SK-N-SH (cell line): Measurements from ENCODE around the gene ITGAL. TPM values are rescaled to one million over a fixed set of nuclear protein-coding genes. Genes with fewer than 3 reads are reported as not detected.

ENCODE experiments used
- CTCF ChIA-PET: fragments of 300-600, 350-600 bp; formaldehyde crosslinking; extraction: SDS; loops from one replicate; lab custom pipeline; 2021; lab: Yijun Ruan, JAX
- POLR2A ChIA-PET: fragments of 350-600 bp; sonication (Branson Sonifier 250); formaldehyde crosslinking; extraction: SDS; loops from one replicate; lab custom pipeline; 2020; ENCODE audit warnings: antibody characterized with exemption, inconsistent platforms; lab: Yijun Ruan, JAX
- DNase-seq: peaks from one replicate; pipeline ENCODE4 v3.0.0; 2012
- H2AFZ ChIP-seq: fragments of 200-600 bp; sonication (generic); 2 replicates; pipeline ENCODE4 v1.8.1; 2016; ENCODE audit warnings: antibody characterized with exemption, mild to moderate bottlenecking, low read depth
- H3F3A ChIP-seq: fragments of 200-600 bp; sonication (generic); replicated peaks from 2 replicates; pipeline ENCODE3; 2016; ENCODE audit warnings: antibody characterized with exemption, mild to moderate bottlenecking; ENCODE audit not compliant: insufficient read depth
- H3K27ac ChIP-seq, 2 experiments: fragments of 200-500 bp in 1 of 2; fragments of 200-600 bp in 1 of 2; sonication (Bioruptor generic) in 1 of 2; sonication (generic), shearing (Covaris generic) in 1 of 2; 2 replicates each; pipeline versions ENCODE4 v1.5.1 to v1.6.1; 2014 to 2016; ENCODE audit warnings: low read depth in 2 of 2, inconsistent platforms in 1 of 2, low read length in 1 of 2, mild to moderate bottlenecking in 1 of 2, mixed read lengths in 1 of 2
- H3K27me3 ChIP-seq: fragments of 200-600 bp; sonication (generic), shearing (Covaris generic); 2 replicates; pipeline ENCODE4 v1.6.1; 2016; ENCODE audit warnings: mixed run types; ENCODE audit not compliant: insufficient read depth
- H3K36me3 ChIP-seq, 2 experiments: fragments of 200-500 bp in 1 of 2; fragments of 200-600 bp in 1 of 2; sonication (Bioruptor generic) in 1 of 2; sonication (generic) in 1 of 2; replicated peaks in 1 of 2; 2 replicates each; pipeline versions ENCODE3 to v1.5.1; 2014 to 2016; ENCODE audit warnings: low read length in 1 of 2, mild to moderate bottlenecking in 1 of 2; ENCODE audit not compliant: insufficient read depth in 2 of 2, control insufficient read depth in 1 of 2
- H3K4me1 ChIP-seq, 2 experiments: fragments of 200-500 bp in 1 of 2; fragments of 200-600 bp in 1 of 2; sonication (Bioruptor generic) in 1 of 2; sonication (generic), shearing (Covaris generic) in 1 of 2; 2 replicates each; pipeline versions ENCODE4 v1.5.1 to v1.6.1; 2014 to 2016; ENCODE audit warnings: low read depth in 1 of 2, low read length in 1 of 2, mixed run types in 1 of 2; ENCODE audit not compliant: insufficient read depth in 2 of 2, control insufficient read depth in 1 of 2
- H3K4me2 ChIP-seq: fragments of 200-600 bp; sonication (generic), shearing (Covaris generic); 2 replicates; pipeline ENCODE4 v1.6.1; 2017; ENCODE audit warnings: mixed run types
- H3K4me3 ChIP-seq, 2 experiments: fragments of 200-500 bp in 1 of 2; fragments of 200-600 bp in 1 of 2; sonication (Bioruptor generic) in 1 of 2; sonication (generic), shearing (Covaris generic) in 1 of 2; 2 replicates each; pipeline versions ENCODE4 v1.5.1 to v1.8.1; 2014 to 2016; ENCODE audit warnings: low read depth in 2 of 2, inconsistent platforms in 1 of 2, low read length in 1 of 2, mild to moderate bottlenecking in 1 of 2, mixed read lengths in 1 of 2, moderate library complexity in 1 of 2
- H3K79me2 ChIP-seq: fragments of 200-600 bp; sonication (generic); 2 replicates; pipeline ENCODE4 v1.8.1; 2017; ENCODE audit warnings: mild to moderate bottlenecking; ENCODE audit not compliant: insufficient read depth
- H3K9ac ChIP-seq: fragments of 200-600 bp; sonication (generic); 2 replicates; pipeline ENCODE4 v1.6.1; 2017; ENCODE audit warnings: mixed run types
- H3K9me2 ChIP-seq: fragments of 200-600 bp; sonication (generic); 2 replicates; pipeline ENCODE4 v1.6.1; 2017; ENCODE audit warnings: mixed run types
- H3K9me3 ChIP-seq: fragments of 200-600 bp; sonication (generic); 2 replicates; pipeline ENCODE4 v1.6.1; 2017; ENCODE audit warnings: mixed run types, mild to moderate bottlenecking, moderate library complexity
- H4K20me1 ChIP-seq: fragments of 200-600 bp; sonication (generic); 2 replicates; pipeline ENCODE4 v1.6.1; 2017; ENCODE audit warnings: mild to moderate bottlenecking, mixed run types; ENCODE audit not compliant: insufficient read depth
- CHD2 ChIP-seq: fragments of 150-350 bp; IDR thresholded peaks from 2 replicates; pipeline ENCODE4 v1.6.1; 2018; ENCODE audit warnings: low read length; ENCODE audit not compliant: partially characterized antibody
- EP300 ChIP-seq, 2 experiments: IDR thresholded peaks; 2 replicates each; pipeline versions ENCODE4 v1.4.0 to v1.6.1; 2012; ENCODE audit warnings: borderline replicate concordance in 1 of 2, low read depth in 1 of 2, low read length in 1 of 2
- FOXJ3 ChIP-seq: sonication (generic); formaldehyde crosslinking; IDR thresholded peaks from 2 replicates; pipeline ENCODE4 v1.5.1; 2020; ENCODE audit warnings: mild to moderate bottlenecking, missing genetic modification reagents
- GATA2 ChIP-seq: sonication (generic); formaldehyde crosslinking; IDR thresholded peaks from 2 replicates; pipeline ENCODE4 v1.5.0; 2020; ENCODE audit warnings: mild to moderate bottlenecking, missing genetic modification reagents
- IRF3 ChIP-seq: fragments of 150-350 bp; IDR thresholded peaks from 2 replicates; pipeline ENCODE4 v1.6.1; 2016; ENCODE audit warnings: mild to moderate bottlenecking, low read depth, low read length
- JUND ChIP-seq: IDR thresholded peaks from 2 replicates; pipeline ENCODE4 v1.4.0; 2012
- NRF1 ChIP-seq: IDR thresholded peaks from 2 replicates; pipeline ENCODE4 v1.6.1; 2012; ENCODE audit warnings: low read depth, mild to moderate bottlenecking, low read length
- RAD21 ChIP-seq: IDR thresholded peaks from 2 replicates; pipeline ENCODE4 v1.6.1; 2012; ENCODE audit warnings: mild to moderate bottlenecking, low read length
- RCOR1 ChIP-seq: fragments of 150-350 bp; IDR thresholded peaks from 2 replicates; pipeline ENCODE4 v1.6.1; 2017; ENCODE audit warnings: antibody characterized with exemption, low read length
- SMC3 ChIP-seq: IDR thresholded peaks from 2 replicates; pipeline ENCODE4 v1.6.1; 2012; ENCODE audit warnings: low read depth, low read length, improper control_type of control experiment
- TAF1 ChIP-seq: IDR thresholded peaks from 2 replicates; pipeline ENCODE4 v1.6.1; 2012; ENCODE audit warnings: low read depth, mild to moderate bottlenecking, low read length, moderate library complexity, borderline replicate concordance
- TCF12 ChIP-seq: IDR thresholded peaks from 2 replicates; pipeline ENCODE4 v1.4.0; 2012
- USF1 ChIP-seq: IDR thresholded peaks from 2 replicates; pipeline ENCODE4 v1.4.0; 2012; ENCODE audit warnings: low read depth, borderline replicate concordance
- YY1 ChIP-seq: IDR thresholded peaks from 2 replicates; pipeline ENCODE4 v1.4.0; 2012; ENCODE audit warnings: low read depth, mild to moderate bottlenecking
- WGBS: methylation state at CpG from one replicate; pipeline ENCODE4 v1.1.6; 2017; ENCODE audit warnings: low lambda C conversion rate; 5-methylcytosine and 5-hydroxymethylcytosine counted together
- polyA plus RNA-seq, 3 experiments: library from polyadenylated mRNA; depleted of rRNA; stranded (reverse); fragments of >200 nt; gene quantifications; 2 replicates each; pipeline ENCODE4 v1.2.3, GENCODE V29; 2012
- TF ChIP-seq, protein P1 (sequence below): IDR thresholded peaks from 2 replicates; pipeline ENCODE4 v1.6.1; 2012; ENCODE audit warnings: mild to moderate bottlenecking, low read depth, low read length, moderate library complexity
- TF ChIP-seq, protein P2 (sequence below): IDR thresholded peaks from 2 replicates; pipeline ENCODE4 v1.4.0; 2012; ENCODE audit warnings: low read depth, borderline replicate concordance
- TF ChIP-seq, protein P3 (sequence below): fragments of 200-600 bp; sonication (generic); IDR thresholded peaks from 2 replicates; pipeline ENCODE4 v1.6.1; 2017; ENCODE audit warnings: antibody characterized with exemption, mild to moderate bottlenecking, moderate library complexity

ITGAL gene
- polyA plus RNA-seq, 1 of the 3 experiments (the other 2 are of a cell fraction) = 0.12 TPM

DNA sequence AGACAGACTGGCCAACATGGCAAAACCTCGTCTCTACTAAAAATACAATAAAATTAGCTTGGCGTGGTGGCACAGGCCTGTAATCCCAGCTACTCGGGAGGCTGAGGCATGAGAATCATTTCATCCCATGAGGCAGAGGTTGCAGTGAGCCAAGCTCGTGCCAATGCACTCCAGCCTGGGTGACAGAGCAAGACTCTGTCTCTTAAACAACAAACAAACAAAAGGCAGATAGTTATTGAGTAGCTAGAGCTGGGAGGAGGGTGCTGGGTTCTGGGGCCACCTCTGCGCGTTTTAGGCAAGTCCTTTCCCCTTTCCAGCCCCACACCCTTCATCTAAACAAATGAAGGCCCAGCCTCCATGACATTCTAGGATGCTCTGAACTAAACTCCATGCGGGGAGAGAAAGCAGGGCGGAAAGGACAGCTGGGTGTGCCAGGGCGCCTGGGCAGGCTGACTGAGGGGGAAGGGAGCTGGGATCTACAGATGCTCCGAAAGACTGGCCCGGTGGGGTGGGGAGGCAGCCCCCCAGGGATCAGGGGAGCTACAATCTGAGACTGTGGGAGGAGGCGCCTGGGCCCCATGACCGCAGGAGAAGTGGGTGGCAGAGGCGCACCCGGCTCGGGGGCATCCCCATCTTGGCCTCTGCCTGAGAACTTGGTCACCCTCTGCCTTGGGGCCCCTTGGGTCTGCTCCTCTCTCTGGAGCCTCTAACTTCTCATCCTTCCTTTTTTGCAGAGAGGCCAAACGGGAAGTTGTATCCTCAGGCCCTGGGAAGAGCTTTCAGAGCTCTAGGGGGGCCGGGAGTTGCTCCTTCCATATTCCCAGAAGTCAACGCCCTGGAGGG, 910 bp downstream of the ITGAL start:
- no peaks in the 10 kb centered on the region for H3K4me1 ChIP-seq
- no peak overlapping the region for H3K4me3 ChIP-seq
- no peaks in the 10 kb centered on the region for H3K9me2 ChIP-seq
- ChIA-PET POLR2A (interaction anchor here (1.6 kb wide), 1 partner anchor 51 kb away, joined by 4 read pairs; no protein-coding TSS in a partner anchor), CTCF (no interaction called here)
- no peak for DNase-seq
- peaks cover 5% of the 10 kb centered on the region; the same call in 1 of the 2 replicates for H3K27me3 ChIP-seq
- H3F3A ChIP-seq = no peaks in the 10 kb centered on the region
- WGBS = 78% methylated on average over 11 of the region's 19 CpGs
- H3K9me3 ChIP-seq = no peaks in the 10 kb centered on the region
- no peak for TF ChIP-seq GATA2
- TF ChIP-seq, protein P1, sequence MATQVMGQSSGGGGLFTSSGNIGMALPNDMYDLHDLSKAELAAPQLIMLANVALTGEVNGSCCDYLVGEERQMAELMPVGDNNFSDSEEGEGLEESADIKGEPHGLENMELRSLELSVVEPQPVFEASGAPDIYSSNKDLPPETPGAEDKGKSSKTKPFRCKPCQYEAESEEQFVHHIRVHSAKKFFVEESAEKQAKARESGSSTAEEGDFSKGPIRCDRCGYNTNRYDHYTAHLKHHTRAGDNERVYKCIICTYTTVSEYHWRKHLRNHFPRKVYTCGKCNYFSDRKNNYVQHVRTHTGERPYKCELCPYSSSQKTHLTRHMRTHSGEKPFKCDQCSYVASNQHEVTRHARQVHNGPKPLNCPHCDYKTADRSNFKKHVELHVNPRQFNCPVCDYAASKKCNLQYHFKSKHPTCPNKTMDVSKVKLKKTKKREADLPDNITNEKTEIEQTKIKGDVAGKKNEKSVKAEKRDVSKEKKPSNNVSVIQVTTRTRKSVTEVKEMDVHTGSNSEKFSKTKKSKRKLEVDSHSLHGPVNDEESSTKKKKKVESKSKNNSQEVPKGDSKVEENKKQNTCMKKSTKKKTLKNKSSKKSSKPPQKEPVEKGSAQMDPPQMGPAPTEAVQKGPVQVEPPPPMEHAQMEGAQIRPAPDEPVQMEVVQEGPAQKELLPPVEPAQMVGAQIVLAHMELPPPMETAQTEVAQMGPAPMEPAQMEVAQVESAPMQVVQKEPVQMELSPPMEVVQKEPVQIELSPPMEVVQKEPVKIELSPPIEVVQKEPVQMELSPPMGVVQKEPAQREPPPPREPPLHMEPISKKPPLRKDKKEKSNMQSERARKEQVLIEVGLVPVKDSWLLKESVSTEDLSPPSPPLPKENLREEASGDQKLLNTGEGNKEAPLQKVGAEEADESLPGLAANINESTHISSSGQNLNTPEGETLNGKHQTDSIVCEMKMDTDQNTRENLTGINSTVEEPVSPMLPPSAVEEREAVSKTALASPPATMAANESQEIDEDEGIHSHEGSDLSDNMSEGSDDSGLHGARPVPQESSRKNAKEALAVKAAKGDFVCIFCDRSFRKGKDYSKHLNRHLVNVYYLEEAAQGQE = no peak
- no peak for TF ChIP-seq FOXJ3 (CRISPR knock-in tag)
- no peak for TF ChIP-seq NRF1
- no peak for TF ChIP-seq SMC3
- TF ChIP-seq, protein P2, sequence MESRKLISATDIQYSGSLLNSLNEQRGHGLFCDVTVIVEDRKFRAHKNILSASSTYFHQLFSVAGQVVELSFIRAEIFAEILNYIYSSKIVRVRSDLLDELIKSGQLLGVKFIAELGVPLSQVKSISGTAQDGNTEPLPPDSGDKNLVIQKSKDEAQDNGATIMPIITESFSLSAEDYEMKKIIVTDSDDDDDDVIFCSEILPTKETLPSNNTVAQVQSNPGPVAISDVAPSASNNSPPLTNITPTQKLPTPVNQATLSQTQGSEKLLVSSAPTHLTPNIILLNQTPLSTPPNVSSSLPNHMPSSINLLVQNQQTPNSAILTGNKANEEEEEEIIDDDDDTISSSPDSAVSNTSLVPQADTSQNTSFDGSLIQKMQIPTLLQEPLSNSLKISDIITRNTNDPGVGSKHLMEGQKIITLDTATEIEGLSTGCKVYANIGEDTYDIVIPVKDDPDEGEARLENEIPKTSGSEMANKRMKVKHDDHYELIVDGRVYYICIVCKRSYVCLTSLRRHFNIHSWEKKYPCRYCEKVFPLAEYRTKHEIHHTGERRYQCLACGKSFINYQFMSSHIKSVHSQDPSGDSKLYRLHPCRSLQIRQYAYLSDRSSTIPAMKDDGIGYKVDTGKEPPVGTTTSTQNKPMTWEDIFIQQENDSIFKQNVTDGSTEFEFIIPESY = no peak
- TF ChIP-seq, protein P3, sequence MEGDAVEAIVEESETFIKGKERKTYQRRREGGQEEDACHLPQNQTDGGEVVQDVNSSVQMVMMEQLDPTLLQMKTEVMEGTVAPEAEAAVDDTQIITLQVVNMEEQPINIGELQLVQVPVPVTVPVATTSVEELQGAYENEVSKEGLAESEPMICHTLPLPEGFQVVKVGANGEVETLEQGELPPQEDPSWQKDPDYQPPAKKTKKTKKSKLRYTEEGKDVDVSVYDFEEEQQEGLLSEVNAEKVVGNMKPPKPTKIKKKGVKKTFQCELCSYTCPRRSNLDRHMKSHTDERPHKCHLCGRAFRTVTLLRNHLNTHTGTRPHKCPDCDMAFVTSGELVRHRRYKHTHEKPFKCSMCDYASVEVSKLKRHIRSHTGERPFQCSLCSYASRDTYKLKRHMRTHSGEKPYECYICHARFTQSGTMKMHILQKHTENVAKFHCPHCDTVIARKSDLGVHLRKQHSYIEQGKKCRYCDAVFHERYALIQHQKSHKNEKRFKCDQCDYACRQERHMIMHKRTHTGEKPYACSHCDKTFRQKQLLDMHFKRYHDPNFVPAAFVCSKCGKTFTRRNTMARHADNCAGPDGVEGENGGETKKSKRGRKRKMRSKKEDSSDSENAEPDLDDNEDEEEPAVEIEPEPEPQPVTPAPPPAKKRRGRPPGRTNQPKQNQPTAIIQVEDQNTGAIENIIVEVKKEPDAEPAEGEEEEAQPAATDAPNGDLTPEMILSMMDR = no peak
- TF ChIP-seq YY1 = no peak
- no peak for TF ChIP-seq IRF3
- no peak for TF ChIP-seq TAF1
- no peak for TF ChIP-seq EP300 (IDR thresholded peaks at IDR 0.05; ENCODE audit: borderline replicate concordance in 1 of 2, low read depth in 1 of 2, low read length in 1 of 2)
- TF ChIP-seq RCOR1 = no peak
- no peak for TF ChIP-seq USF1
- no peak for TF ChIP-seq TCF12
- TF ChIP-seq RAD21 = no peak
- TF ChIP-seq JUND = no peak
- TF ChIP-seq CHD2 = no peak
- no peak overlapping the region for H3K9ac ChIP-seq
- H2AFZ ChIP-seq = no peak overlapping the region
- no peaks in the 10 kb centered on the region for H3K36me3 ChIP-seq
- H3K27ac ChIP-seq = no peak overlapping the region
- H4K20me1 ChIP-seq = no peaks in the 10 kb centered on the region
- H3K4me2 ChIP-seq = no peak overlapping the region
- no peaks in the 10 kb centered on the region for H3K79me2 ChIP-seq
